Memory B cell (primary cell): ENCODE measurements around the gene PDCD11.
"Not testable (repeated sequence)": the region's sequence is repeated elsewhere in the genome, so short reads cannot be mapped to it uniquely, and the experiment has no call there.

Experiments
- ATAC-seq: fragments of 150-1000 bp; cut with Tn5 transposase; 2 replicates; pipeline ENCODE4 v1.10.0; 2021; ENCODE audit warnings: low read depth, mild to moderate bottlenecking, moderate library complexity
- DNase-seq, 2 donors: peaks; one replicate each; pipeline ENCODE4 v3.0.0; 2022; ENCODE audit warnings: low spot score in 2 of 2
- H3K27ac Mint-ChIP-seq: one replicate; pipeline ENCODE4 v1.8.0; 2022; ENCODE audit warnings: mild to moderate bottlenecking, moderate library complexity, mixed read lengths
- H3K27me3 Mint-ChIP-seq: one replicate; pipeline ENCODE4 v1.8.0; 2022; ENCODE audit warnings: mixed read lengths
- H3K36me3 Mint-ChIP-seq: one replicate; pipeline ENCODE4 v1.8.0; 2022; ENCODE audit warnings: mild to moderate bottlenecking, mixed read lengths
- H3K4me1 Mint-ChIP-seq: one replicate; pipeline ENCODE4 v1.8.0; 2022; ENCODE audit warnings: mixed read lengths
- H3K4me3 Mint-ChIP-seq: one replicate; pipeline ENCODE4 v1.8.0; 2022; ENCODE audit warnings: mild to moderate bottlenecking, moderate library complexity, mixed read lengths
- H3K9me3 Mint-ChIP-seq: one replicate; pipeline ENCODE4 v1.8.0; 2022; ENCODE audit warnings: mixed read lengths

Gene PDCD11

DNA sequence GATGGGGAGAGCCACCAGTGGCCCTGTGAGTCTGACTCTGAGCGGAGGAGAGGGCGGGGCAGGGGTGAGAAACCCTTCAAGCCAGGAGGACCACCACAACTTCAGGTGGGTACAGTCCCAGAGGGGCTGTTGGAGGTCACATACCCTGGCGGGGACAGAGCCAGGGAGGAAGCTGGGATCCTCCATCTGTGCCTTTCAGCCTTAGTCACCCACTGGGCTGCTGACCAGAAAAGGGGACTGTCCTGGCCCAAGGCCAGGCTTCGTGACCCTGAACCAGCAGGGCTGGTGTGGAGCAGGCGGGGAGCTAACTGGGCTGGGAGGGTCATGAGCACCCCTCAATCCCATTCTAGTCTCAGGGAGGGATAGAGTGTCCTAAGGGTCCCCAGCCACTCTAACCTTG is 84.1 kb downstream of the PDCD11 start:
- no peaks in the 10 kb centered on the region for H3K36me3 Mint-ChIP-seq
- no peak for DNase-seq
- no peaks in the 10 kb centered on the region for H3K9me3 Mint-ChIP-seq
- peaks cover 9% of the 10 kb centered on the region for H3K4me1 Mint-ChIP-seq
- no peak overlapping the region for H3K4me3 Mint-ChIP-seq
- no peak overlapping the region for H3K27ac Mint-ChIP-seq
- no peak for ATAC-seq
- no peaks in the 10 kb centered on the region for H3K27me3 Mint-ChIP-seq

DNA sequence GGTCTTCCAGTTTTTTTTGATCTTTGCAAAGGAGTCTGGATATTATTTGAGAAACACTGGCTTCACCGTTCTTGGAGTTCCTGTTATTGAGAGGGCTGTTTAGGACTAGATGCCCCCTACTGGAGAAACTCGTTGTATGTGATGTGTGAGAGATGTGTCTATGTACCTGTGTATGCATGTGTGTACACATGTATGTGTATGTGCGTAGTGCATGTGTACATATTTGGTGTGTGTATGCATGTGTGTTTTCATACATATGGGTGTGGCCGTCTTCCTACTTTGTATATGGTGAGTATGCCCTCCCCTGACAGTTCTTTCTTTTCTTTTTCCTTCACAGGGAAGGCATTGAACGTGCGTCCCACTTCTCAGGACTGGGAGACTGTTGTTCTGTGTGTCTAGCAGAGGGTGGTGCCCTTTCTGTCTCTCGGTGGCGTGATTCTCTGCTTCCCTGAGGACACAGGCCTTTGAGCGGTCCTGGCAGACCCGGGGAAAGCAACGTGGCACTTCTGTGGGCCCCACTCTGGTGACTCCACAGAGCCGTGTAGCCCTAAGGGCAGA is 85.6 kb downstream of the PDCD11 start:
- H3K9me3 Mint-ChIP-seq = no peaks in the 10 kb centered on the region
- H3K4me3 Mint-ChIP-seq = no peak overlapping the region
- H3K36me3 Mint-ChIP-seq = no peaks in the 10 kb centered on the region
- ATAC-seq = peak; percentile 85
- peaks cover 9% of the 10 kb centered on the region for H3K4me1 Mint-ChIP-seq
- no peaks in the 10 kb centered on the region for H3K27me3 Mint-ChIP-seq
- H3K27ac Mint-ChIP-seq = no peak overlapping the region
- peak in 1 of 2 donors; percentile 63 for DNase-seq

DNA sequence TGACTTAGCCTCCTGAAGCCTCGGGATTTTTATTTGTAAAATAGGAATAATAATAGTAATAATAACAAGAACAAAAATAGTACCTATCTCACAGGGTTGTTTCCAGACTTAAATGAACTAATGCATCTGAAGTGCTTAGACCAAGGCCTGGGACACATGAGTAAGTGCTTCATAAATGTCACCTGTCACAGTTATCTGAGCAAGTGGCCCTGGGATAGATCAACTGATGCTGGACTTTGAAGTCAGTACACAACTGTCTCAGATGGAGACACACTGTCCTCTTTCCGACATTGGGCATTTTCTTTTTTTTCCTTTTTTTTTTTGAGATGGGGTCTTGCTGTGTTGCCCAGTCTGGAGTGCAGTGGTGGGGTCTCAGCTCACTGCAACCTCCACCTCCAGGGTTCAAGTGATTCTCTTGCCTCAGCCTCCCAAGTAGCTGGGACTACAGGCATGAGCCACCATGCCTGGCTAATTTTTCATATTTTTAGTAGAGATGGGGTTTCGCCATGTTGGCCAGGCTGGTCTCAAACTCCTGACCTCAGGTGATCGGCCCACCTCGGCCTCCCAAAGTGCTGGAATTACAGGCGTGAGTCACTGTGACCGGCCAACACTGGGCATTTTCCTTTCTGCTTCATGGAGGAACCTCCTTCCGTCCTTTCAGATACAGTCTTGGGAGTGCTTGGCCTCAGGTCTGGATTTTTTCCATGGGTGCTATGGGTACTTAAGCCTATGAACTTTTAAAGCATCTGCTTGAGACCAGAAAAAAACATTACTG is 90.4 kb downstream of the PDCD11 start:
- not testable (repeated sequence) for H3K4me3 Mint-ChIP-seq, ATAC-seq

DNA sequence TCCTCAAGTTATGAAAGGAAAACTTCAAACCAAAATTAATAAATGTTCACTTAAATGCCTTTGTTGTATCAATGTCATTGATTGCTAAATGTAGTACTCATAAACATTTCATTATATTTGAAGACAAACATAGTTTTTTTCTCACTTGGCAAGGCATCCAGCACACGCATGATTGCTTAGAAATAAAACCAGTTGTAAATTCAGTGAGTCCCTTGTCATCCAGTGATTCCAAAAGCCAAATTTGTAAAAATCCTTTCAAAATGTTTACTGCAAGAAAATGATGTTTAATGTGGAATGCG is 90.9 kb downstream of the PDCD11 start:
- Mint-ChIP-seq H3K27me3 (peaks cover 8% of the 10 kb centered on the region), H3K36me3 (no peaks in the 10 kb centered on the region), H3K27ac (no peak overlapping the region), H3K9me3 (no peaks in the 10 kb centered on the region), H3K4me1 (peaks cover 23% of the 10 kb centered on the region), H3K4me3 (no peak overlapping the region)
- ATAC-seq (no peak), DNase-seq (no peak)

More for the DNA sequence above, 90.4 kb downstream of the PDCD11 start:
- H3K27me3 Mint-ChIP-seq, DNase-seq, H3K9me3 Mint-ChIP-seq, H3K36me3 Mint-ChIP-seq, H3K27ac Mint-ChIP-seq: not testable (repeated sequence)
- H3K4me1 Mint-ChIP-seq = peaks cover 26% of the 10 kb centered on the region

DNA sequence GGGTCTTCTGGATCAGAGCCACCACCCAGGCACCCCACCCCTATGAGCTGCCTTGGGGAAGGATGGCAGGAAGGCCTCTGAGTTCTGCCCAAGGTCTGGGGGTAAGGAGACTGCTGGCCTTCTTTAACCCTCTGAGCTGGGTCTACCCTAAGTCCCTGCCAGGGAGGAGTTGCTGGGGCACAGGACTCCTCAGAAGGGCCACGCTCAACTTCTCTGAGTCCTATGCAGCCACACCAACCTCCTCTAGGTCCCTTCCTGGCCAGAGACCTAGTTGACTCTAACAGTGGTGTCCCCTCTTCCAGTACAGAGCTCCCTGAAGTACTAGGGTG is 94.5 kb downstream of the PDCD11 start:
- DNase-seq = no peak
- ATAC-seq = peak; percentile 23
- H3K27ac Mint-ChIP-seq = peak overlapping the region; percentile 86
- H3K9me3 Mint-ChIP-seq = no peaks in the 10 kb centered on the region
- peaks cover 19% of the 10 kb centered on the region for H3K27me3 Mint-ChIP-seq
- H3K36me3 Mint-ChIP-seq = no peaks in the 10 kb centered on the region
- peaks cover 29% of the 10 kb centered on the region for H3K4me1 Mint-ChIP-seq
- no peak overlapping the region for H3K4me3 Mint-ChIP-seq

DNA sequence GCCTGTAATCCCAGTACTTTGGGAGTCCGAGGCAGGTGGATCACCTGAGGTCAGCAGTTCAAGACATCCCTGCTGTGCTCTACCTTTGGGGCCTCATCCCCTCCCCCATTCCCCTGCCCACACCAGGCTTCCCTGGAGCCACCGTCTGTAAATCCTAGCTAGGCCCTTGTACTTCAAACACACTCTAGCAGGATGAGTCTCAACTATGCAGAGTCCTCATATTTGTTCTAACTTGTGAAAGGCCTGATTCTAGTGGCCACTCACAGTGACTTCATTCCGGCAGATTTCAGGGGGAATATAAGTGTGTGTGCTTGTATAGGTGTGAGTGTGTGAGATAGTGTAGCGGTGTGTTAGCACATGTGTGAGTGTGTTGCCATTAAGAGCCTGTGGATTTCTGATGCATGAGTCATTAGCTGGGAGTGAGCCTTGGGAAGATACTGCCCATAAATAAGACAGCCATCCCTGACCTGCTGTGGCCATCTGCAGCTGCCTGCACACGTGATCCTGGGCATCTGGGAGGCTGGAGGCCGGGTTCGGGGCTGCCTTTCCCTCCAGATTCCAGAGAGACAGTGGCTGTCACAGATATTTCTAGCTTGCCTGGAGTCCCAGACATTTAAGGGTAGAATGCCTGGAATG is 95.4 kb downstream of the PDCD11 start:
- no peak for ATAC-seq
- Mint-ChIP-seq H3K27ac (peak overlapping the region; percentile 86), H3K4me3 (peak overlapping the region; percentile 11), H3K36me3 (no peaks in the 10 kb centered on the region), H3K9me3 (no peaks in the 10 kb centered on the region), H3K4me1 (peaks cover 29% of the 10 kb centered on the region), H3K27me3 (peaks cover 21% of the 10 kb centered on the region)
- no peak for DNase-seq

DNA sequence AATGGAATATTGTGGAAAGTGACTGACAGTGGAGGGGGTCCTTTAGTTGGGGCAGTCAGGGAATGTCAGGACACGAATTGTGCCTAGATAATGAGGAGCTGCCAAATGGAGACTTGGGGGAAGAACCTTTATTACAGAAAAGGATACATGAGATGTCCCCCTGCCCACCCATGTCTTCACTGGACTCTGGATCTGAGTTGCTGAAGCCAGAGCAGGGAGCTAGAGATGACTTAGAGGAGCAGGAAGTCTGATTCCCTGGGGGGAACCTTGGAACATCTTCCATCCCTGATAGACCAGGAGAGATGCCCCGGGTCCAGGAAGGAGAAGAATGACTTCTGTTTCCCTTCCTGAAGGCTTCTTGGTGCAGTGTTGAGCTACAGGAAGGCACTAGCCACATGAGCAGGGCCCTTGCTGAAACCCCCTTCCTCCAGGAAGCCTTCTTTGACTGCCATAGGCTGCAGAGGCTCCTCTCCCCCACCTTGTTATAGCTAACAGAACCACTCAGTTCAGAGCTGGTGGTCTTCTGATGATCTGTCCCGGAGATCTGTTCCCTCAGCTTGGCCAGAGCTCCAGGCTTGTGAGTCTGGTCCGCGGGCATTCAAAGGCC is 96.3 kb downstream of the PDCD11 start:
- Mint-ChIP-seq H3K9me3 (no peaks in the 10 kb centered on the region), H3K27me3 (peaks cover 26% of the 10 kb centered on the region), H3K4me3 (peak overlapping the region; percentile 86), H3K36me3 (no peaks in the 10 kb centered on the region), H3K27ac (no peak overlapping the region), H3K4me1 (peaks cover 29% of the 10 kb centered on the region)
- DNase-seq = no peak
- no peak for ATAC-seq

DNA sequence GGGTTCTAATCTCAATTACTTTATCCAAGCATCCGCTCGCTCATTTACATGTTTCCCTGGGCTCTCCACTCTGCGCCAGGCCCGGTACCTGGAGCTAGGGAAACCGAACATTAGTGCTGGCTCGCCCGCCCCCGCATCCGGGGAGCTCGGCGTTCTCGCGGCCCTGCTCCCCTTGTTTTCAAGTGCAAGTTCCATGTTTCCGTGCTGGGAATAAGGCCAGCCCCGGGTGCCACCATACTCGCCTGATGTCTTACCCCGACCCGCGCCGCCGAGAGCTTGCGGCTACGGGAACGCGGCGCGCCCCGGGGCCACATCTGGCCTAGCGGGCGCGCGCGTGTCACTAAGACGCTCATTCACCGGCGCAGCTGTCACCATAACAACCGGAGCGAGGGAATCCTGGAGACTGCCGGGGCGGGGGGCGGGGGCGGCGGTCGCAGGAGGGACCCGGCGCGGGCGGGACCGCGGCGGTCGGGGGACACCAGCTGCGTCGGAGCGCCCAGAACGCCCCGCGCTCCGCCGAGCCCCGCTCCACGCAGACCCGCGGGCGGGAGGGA is 97.0 kb downstream of the PDCD11 start, which contains the start of gene NEURL1:
Gene NEURL1, plus strand, starts transcription at position 344 of the 554 bp plus-strand sequence. CDS start 683 bp downstream, outside the sequence.
- ATAC-seq (peak; percentile 23), DNase-seq (no peak)
- peaks cover 27% of the 10 kb centered on the region for H3K27me3 Mint-ChIP-seq
- peak within 1 kb of the TSS; percentile 86 for H3K4me3 Mint-ChIP-seq
- H3K36me3 Mint-ChIP-seq = no peaks in the 10 kb centered on the region
- H3K27ac Mint-ChIP-seq = no peak within 1 kb of the TSS
- H3K4me1 Mint-ChIP-seq = peaks cover 29% of the 10 kb centered on the region
- no peaks in the 10 kb centered on the region for H3K9me3 Mint-ChIP-seq

DNA sequence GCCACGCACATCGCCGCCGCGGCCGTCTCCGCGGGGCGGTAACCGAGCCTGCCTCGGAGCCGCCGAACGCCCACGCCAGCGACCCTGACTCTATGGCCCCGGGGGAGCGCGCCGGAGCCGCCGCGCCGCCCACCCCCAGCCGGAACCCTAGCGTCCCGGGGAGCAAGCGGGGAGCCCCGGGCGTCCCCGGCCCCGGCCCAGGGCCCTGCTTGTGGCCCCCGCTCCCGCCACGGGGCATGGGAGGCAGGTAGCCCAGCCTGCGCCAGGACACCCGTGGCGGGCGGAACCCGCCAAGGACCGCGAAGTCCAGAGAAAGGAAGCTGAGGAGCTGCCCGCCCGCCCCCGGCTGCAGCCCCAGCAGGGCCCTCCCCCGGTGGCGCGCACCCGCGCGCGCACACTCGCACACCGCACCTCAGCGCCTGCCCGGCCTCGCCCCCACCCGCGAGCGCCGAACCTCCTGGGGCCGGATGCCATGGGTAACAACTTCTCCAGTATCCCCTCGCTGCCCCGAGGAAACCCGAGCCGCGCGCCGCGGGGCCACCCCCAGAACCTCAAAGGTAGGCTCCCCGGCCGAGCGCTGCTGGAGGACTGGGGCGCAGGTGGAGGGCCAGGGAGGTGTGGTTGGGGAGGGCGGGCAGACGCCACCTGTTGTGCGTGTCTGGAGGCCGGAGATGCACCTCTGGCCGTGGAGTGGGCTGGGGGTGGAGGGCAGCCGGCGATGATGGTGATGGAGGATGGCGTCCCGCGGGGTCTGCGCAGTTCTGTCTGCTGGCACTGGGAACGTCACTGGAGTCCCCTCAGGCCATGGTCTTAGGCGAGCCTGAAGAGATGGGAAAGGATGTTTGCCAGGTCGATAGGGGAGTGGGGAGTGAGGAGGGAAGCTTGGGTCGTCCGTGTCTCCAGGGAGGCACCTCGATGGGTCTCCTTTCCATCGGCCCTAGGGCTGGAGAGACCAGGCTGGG is 97.8 kb downstream of the PDCD11 start:
- peak in 1 of 2 donors; percentile 44 for DNase-seq
- peaks cover 30% of the 10 kb centered on the region for H3K27me3 Mint-ChIP-seq
- peak; percentile 19 for ATAC-seq

DNA sequence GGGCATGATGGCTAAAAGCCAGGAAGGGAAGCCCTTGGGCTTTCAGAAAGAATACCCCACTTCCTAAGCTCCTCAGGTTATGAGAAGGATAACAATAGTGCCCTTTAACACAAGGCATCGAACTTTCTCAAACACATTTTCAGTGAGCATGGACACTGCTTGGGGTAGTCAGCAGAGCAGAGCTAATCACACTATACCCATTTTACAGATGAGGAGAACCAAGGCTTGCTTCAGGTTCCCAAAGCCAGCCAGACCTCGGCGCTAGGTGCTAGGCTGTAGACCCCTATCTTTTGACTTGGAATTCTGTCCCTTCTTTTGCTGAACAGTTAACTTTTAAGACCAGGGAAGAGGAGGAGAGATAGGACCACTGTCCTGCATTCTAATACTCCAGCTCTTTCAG is 98.9 kb downstream of the PDCD11 start:
- Mint-ChIP-seq H3K27me3 (peaks cover 32% of the 10 kb centered on the region), H3K9me3 (no peaks in the 10 kb centered on the region), H3K36me3 (no peaks in the 10 kb centered on the region), H3K4me1 (peaks cover 23% of the 10 kb centered on the region), H3K4me3 (no peak overlapping the region), H3K27ac (no peak overlapping the region)
- ATAC-seq = no peak
- no peak for DNase-seq

More for the DNA sequence above, 97.8 kb downstream of the PDCD11 start:
- no peaks in the 10 kb centered on the region for H3K36me3 Mint-ChIP-seq
- peak overlapping the region; percentile 66 for H3K4me3 Mint-ChIP-seq
- peaks cover 29% of the 10 kb centered on the region for H3K4me1 Mint-ChIP-seq
- no peaks in the 10 kb centered on the region for H3K9me3 Mint-ChIP-seq
- H3K27ac Mint-ChIP-seq = no peak overlapping the region
